LNCAP (cell line): Measurements from ENCODE around the gene C5AR1.
A peak's percentile ranks its signal among the peaks of the same experiment; 100 is the strongest.

Source experiments
- TF ChIP-seq, protein P1 (sequence below): fragments of 450-650 bp; IDR thresholded peaks from 2 replicates; pipeline ENCODE4 v1.5.1; 2017; ENCODE audit warnings: mild to moderate bottlenecking

C5AR1 gene

GRCh38 chr19:47348819-47349795, 39.4 kb downstream of the C5AR1 start, which contains the start of gene DHX34:
Gene DHX34, plus strand, starts transcription at chr19:47349315. Its CDS starts 3,716 bp downstream, at chr19:47353031.
- TF ChIP-seq, protein P1, sequence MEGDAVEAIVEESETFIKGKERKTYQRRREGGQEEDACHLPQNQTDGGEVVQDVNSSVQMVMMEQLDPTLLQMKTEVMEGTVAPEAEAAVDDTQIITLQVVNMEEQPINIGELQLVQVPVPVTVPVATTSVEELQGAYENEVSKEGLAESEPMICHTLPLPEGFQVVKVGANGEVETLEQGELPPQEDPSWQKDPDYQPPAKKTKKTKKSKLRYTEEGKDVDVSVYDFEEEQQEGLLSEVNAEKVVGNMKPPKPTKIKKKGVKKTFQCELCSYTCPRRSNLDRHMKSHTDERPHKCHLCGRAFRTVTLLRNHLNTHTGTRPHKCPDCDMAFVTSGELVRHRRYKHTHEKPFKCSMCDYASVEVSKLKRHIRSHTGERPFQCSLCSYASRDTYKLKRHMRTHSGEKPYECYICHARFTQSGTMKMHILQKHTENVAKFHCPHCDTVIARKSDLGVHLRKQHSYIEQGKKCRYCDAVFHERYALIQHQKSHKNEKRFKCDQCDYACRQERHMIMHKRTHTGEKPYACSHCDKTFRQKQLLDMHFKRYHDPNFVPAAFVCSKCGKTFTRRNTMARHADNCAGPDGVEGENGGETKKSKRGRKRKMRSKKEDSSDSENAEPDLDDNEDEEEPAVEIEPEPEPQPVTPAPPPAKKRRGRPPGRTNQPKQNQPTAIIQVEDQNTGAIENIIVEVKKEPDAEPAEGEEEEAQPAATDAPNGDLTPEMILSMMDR = peak; percentile 75

- TF ChIP-seq, protein P1 = no peak
Observed at GRCh38 chr19:47350630-47351029, 41.0 kb downstream of the C5AR1 start.

DNA sequence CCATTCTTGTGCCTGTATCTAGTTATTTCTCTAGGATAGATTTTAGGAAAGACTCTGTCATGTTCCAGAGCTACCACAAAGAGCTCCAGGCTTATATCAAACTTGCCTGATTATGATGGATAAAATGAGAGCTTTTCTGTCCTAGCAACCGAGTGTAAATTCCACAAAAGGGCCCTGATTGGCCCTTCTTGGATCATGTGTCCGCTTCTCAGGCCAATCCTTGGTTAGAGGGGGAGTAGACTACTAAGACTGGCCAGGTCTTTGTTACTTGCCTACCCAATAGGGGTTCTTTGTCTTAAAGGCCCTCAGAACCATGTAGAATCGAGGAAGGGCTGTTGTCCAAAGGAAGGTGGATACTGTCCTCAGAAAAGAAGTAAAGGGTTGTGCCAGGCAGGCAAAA, 41.9 kb downstream of the C5AR1 start:
- TF ChIP-seq, protein P1 = no peak

DNA sequence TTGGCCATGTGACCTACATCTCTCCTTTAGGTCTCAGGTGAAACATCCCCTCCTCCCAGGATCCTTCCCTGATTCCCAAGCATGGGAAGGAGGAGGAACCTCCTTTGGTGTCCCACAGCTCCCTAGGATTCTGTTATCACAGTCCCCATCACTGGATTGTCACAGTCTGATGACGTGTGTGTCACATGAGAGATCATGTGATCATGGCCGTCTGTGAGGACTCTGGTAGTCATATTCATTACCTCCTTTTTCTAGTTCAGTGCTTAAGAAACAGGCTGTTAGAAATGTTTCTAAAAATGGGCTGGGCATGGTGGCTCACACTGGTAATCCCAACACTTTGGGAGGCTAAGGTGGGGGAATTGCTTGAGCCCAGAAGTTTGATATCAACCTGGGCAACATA, 42.4 kb downstream of the C5AR1 start:
- TF ChIP-seq, protein P1 = no peak

DNA sequence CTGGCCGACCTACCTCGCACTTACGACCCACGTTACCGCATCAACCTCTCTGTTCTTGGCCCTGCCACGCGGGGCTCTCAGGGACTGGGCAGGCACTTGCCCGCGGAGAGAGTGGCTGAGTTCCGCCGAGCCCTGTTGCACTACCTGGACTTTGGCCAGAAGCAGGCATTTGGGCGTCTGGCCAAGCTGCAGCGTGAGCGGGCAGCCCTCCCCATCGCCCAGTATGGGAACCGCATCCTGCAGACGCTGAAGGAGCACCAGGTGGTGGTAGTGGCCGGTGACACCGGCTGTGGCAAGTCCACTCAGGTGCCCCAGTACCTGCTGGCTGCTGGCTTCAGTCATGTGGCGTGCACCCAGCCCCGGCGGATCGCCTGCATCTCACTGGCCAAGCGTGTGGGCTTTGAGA, 43.6 kb downstream of the C5AR1 start:
- TF ChIP-seq, protein P1 = no peak

DNA sequence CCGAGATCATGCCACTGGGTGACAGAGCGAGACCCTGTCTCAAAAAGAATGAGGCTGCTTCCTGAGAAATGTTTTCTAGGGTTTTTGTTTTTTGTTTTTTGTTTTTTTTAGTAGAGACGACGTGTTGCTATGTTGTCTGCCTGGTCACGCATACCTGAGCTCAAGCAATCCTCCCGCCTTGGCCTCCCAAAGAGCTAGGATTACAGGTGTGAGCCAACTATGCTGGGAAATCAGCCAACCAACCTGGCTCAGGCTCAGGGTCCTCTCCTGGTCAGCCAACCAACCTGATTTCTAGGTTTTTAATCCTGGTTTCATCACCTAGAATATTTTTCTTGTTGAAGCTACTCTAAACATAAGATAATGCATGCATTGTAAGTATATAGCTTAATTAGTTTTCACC, 47.2 kb downstream of the C5AR1 start:
- TF ChIP-seq, protein P1 = no peak

DNA sequence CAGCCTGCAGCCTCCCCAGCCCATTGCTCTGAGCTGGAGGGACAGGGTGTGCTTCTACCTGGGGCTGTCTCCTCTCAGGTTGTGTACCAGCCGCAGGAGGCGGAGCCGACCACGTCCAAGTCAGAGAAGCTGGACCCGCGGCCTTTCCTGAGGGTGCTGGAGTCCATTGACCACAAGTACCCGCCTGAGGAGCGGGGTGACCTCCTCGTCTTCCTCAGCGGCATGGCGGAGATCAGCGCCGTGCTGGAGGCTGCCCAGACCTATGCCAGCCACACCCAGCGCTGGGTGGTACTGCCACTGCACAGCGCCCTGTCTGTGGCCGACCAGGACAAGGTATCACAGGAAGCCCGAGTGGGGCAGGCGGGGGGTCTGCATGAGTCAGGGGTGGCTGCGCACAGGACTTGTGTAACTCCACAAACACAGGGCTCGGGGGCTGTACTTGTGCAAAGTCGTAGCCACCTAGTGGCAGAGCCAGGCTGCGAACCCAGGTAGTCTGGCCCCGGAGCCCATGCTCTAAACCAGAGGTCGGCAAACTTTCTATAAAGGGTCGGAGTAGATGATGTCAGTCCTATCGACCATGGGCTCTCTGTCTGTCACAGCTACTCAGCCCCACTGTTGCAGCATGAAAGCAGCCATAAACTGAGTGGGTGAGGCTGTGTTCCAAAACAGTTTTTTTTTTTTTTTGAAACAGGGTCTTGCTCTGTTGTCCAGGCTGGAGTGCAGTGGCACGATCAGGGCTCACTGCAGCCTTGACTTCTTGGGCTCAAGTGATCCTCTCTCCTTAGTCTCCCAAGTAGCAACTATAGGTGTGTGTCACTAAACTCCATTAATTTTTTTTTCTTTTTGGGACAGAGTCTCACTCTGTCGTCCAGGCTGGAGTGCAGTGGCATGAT, 48.4 kb downstream of the C5AR1 start:
- TF ChIP-seq, protein P1 = peak; percentile 10; the same call in 1 of the 2 replicates
